Upper lobe of left lung (tissue), 6 donors: ENCODE results near the gene ACO1. TPM values are rescaled to one million over a fixed set of nuclear protein-coding genes. Genes with fewer than 3 reads are reported as not detected.

Source experiments
- ATAC-seq, 2 donors: fragments of 200-7000 bp; cut with Tn5 transposase; one replicate each; pipeline ENCODE4 v1.9.1; 2022; ENCODE audit warnings: mild to moderate bottlenecking in 2 of 2, moderate library complexity in 2 of 2; ENCODE audit not compliant: low FRiP score in 2 of 2
- DNase-seq, 2 donors: peaks; one replicate each; pipeline ENCODE4 v3.0.0-alpha.2; 2019 to 2020
- H3K27ac ChIP-seq, 4 donors: fragments of 200-600 bp; sonication (generic); one replicate each; pipeline ENCODE4 v1.5.1; 2016 to 2019
- H3K27me3 ChIP-seq, 4 donors: fragments of 200-600 bp; sonication (generic); one replicate each; pipeline ENCODE4 v1.5.1; 2017 to 2019
- H3K36me3 ChIP-seq, 4 donors: fragments of 200-600 bp; sonication (generic); one replicate each; pipeline ENCODE4 v1.5.1; 2016 to 2019
- H3K4me1 ChIP-seq, 4 donors: fragments of 200-600 bp; sonication (generic); one replicate each; pipeline ENCODE4 v1.5.1; 2018 to 2019
- H3K4me3 ChIP-seq, 4 donors: fragments of 200-600 bp; sonication (generic); one replicate each; pipeline ENCODE4 v1.5.1; 2017 to 2019; ENCODE audit warnings: mild to moderate bottlenecking in 2 of 4, moderate library complexity in 1 of 4
- H3K9me3 ChIP-seq, 4 donors: fragments of 200-600 bp; sonication (generic); one replicate each; pipeline ENCODE4 v1.5.1; 2018 to 2019
- CTCF ChIP-seq, 6 experiments: fragments of 450-650 bp in 4 of 6; fragments of 200-600 bp in 2 of 6; sonication (generic) in 2 of 6; IDR thresholded peaks; one replicate each; pipeline ENCODE4 v1.5.1; 2016 to 2019; ENCODE audit warnings: antibody characterized with exemption in 6 of 6
- EP300 ChIP-seq, 4 donors: sonication (generic); formaldehyde crosslinking; IDR thresholded peaks; one replicate each; pipeline ENCODE4 v1.5.1; 2017; ENCODE audit warnings: antibody characterized with exemption in 4 of 4, control low read depth in 2 of 4
- POLR2A ChIP-seq, 4 donors: fragments of 450-650 bp; IDR thresholded peaks; one replicate each; pipeline ENCODE4 v1.5.1; 2016 to 2017; ENCODE audit warnings: antibody characterized with exemption in 4 of 4, mild to moderate bottlenecking in 2 of 4
- POLR2AphosphoS5 ChIP-seq, 2 donors: sonication (generic); formaldehyde crosslinking; IDR thresholded peaks; one replicate each; pipeline ENCODE4 v1.5.1; 2017; ENCODE audit warnings: antibody characterized with exemption in 2 of 2
- WGBS, 2 donors: methylation state at CpG; one replicate each; pipeline ENCODE4 v1.1.5; 2017 to 2018; 5-methylcytosine and 5-hydroxymethylcytosine counted together
- total RNA-seq, 6 donors: library from RNA; depleted of rRNA in 4 of 6; stranded (reverse); fragments of >200 nt in 4 of 6; gene quantifications; one replicate each; pipeline versions ENCODE4 v1.1.0 to v1.2.1, GENCODE V29; 2016 to 2021
- donor health status: DM: no; HTN: no; CAD: no; lungs with moderate emphysema.
- donor health status: DM: no; HTN: yes; CAD: no; lungs with severe emphysema.

The ACO1 gene
- total RNA-seq, 6 donors from 2014 or later = 12.4 to 33.0 (median 29.1) TPM

- TF ChIP-seq POLR2A (IDR thresholded peaks at IDR 0.05) = no peak
- TF ChIP-seq EP300 (IDR thresholded peaks at IDR 0.05) = no peak
- TF ChIP-seq CTCF (IDR thresholded peaks at IDR 0.05) = no peak
- no peak for TF ChIP-seq POLR2AphosphoS5 (IDR thresholded peaks at IDR 0.05)
- no peaks in the 10 kb centered on the region for H3K9me3 ChIP-seq
- H3K27ac ChIP-seq = no peak overlapping the region
- H3K4me1 ChIP-seq = no peaks in the 10 kb centered on the region
- WGBS, 2 donors = 77 to 81% methylated on average over 4 of the region's 4 CpGs
- peaks cover 39 to 95% (median 51%) of the 10 kb centered on the region in 4 donors for H3K36me3 ChIP-seq
- DNase-seq (no peak), ATAC-seq (no peak)
- no peak overlapping the region for H3K4me3 ChIP-seq
- H3K27me3 ChIP-seq = no peaks in the 10 kb centered on the region
These were observed 98.9 kb downstream of the ACO1 start for GRCh38 chr9:32483343-32483742.

GRCh38 chr9:32486839-32487562, 102.6 kb downstream of the ACO1 start:
- no peaks in the 10 kb centered on the region for H3K4me1 ChIP-seq
- 78 to 87% methylated on average over 2 of the region's 2 CpGs for WGBS, 2 donors
- no peak for TF ChIP-seq POLR2A (IDR thresholded peaks at IDR 0.05)
- TF ChIP-seq EP300 (IDR thresholded peaks at IDR 0.05) = no peak
- TF ChIP-seq CTCF (IDR thresholded peaks at IDR 0.05) = no peak
- no peak for TF ChIP-seq POLR2AphosphoS5 (IDR thresholded peaks at IDR 0.05)
- no peak overlapping the region for H3K4me3 ChIP-seq
- no peak for DNase-seq
- H3K27me3 ChIP-seq = no peaks in the 10 kb centered on the region
- H3K27ac ChIP-seq = no peak overlapping the region
- ATAC-seq = no peak
- peaks cover 36 to 98% (median 49%) of the 10 kb centered on the region in 4 donors for H3K36me3 ChIP-seq
- no peaks in the 10 kb centered on the region for H3K9me3 ChIP-seq

- H3K9me3 ChIP-seq = no peaks in the 10 kb centered on the region
- no peak overlapping the region for H3K4me3 ChIP-seq
- TF ChIP-seq EP300 (IDR thresholded peaks at IDR 0.05) (no peak), CTCF (IDR thresholded peaks at IDR 0.05) (no peak), POLR2AphosphoS5 (IDR thresholded peaks at IDR 0.05) (no peak), POLR2A (IDR thresholded peaks at IDR 0.05) (no peak)
- ATAC-seq = no peak
- DNase-seq = no peak
- no peaks in the 10 kb centered on the region for H3K27me3 ChIP-seq
- H3K27ac ChIP-seq = no peak overlapping the region
- H3K4me1 ChIP-seq = no peaks in the 10 kb centered on the region
- peaks cover 29 to 98% (median 44%) of the 10 kb centered on the region in 4 donors for H3K36me3 ChIP-seq
- WGBS, 2 donors = 83 to 94% methylated on average over 3 of the region's 3 CpGs
These were observed 103.5 kb downstream of the ACO1 start for GRCh38 chr9:32487981-32488380.

GRCh38 chr9:32490601-32491000, 106.2 kb downstream of the ACO1 start:
- H3K27ac ChIP-seq = no peak overlapping the region
- H3K4me1 ChIP-seq = no peaks in the 10 kb centered on the region
- H3K9me3 ChIP-seq = no peaks in the 10 kb centered on the region
- no peaks in the 10 kb centered on the region for H3K27me3 ChIP-seq
- H3K36me3 ChIP-seq = peaks cover 12 to 78% (median 27%) of the 10 kb centered on the region in 4 donors
- DNase-seq (no peak), ATAC-seq (no peak)
- 76 to 78% methylated on average over 3 of the region's 3 CpGs for WGBS, 2 donors
- TF ChIP-seq POLR2AphosphoS5 (IDR thresholded peaks at IDR 0.05) (no peak), EP300 (IDR thresholded peaks at IDR 0.05) (no peak), POLR2A (IDR thresholded peaks at IDR 0.05) (no peak), CTCF (IDR thresholded peaks at IDR 0.05) (no peak)
- H3K4me3 ChIP-seq = no peak overlapping the region

- Histone ChIP-seq H3K27ac (no peak overlapping the region), H3K4me1 (no peaks in the 10 kb centered on the region), H3K27me3 (no peaks in the 10 kb centered on the region), H3K4me3 (no peak overlapping the region), H3K9me3 (no peaks in the 10 kb centered on the region), H3K36me3 (peaks cover 0 to 49% (median 11%) of the 10 kb centered on the region in 4 donors)
- no peak for DNase-seq
- no peak for TF ChIP-seq EP300 (IDR thresholded peaks at IDR 0.05)
- no peak for TF ChIP-seq POLR2AphosphoS5 (IDR thresholded peaks at IDR 0.05)
- TF ChIP-seq POLR2A (IDR thresholded peaks at IDR 0.05) = no peak
- TF ChIP-seq CTCF (IDR thresholded peaks at IDR 0.05) = no peak
- ATAC-seq = no peak
These were observed 113.5 kb downstream of the ACO1 start for GRCh38 chr9:32497921-32498320.
